ENCODE data around the gene OR10A3.

OR10A3 gene

DNA sequence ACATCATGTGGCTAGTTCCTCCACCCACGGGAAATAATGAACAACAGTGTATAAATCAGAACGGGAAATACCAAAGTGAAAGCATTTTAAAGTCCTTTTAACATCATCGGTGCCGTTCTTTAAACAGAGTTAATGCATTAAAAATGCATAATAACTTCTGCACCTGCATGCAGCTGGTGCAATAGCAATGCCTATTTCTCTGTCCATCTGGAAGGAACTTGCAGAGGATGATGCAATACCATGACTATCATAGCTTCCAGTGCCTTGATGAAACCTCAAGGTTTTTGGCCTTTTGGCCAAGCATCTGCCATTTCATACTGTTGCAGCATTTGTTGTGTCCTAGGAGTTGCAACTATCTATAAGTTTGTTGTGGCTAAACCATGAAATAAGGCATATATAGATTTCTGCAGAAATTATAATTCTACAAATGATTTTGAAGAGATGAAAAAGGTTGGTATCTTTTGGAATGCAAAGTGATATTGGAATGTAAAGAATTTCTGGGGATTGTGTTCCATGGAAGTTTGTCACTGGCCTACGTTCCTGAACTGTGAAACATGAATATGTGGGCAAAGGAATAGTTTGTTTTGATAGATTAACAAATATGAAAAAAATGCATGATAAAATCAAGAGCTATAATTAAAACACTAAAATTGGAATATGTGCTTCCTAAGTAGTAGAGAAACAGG, 35.9 kb upstream of the OR10A3 start:
- H3K4me3 ChIP-seq (ENCODE audit: low read depth, low read length): no peak overlapping the region
- TF ChIP-seq, protein P1, sequence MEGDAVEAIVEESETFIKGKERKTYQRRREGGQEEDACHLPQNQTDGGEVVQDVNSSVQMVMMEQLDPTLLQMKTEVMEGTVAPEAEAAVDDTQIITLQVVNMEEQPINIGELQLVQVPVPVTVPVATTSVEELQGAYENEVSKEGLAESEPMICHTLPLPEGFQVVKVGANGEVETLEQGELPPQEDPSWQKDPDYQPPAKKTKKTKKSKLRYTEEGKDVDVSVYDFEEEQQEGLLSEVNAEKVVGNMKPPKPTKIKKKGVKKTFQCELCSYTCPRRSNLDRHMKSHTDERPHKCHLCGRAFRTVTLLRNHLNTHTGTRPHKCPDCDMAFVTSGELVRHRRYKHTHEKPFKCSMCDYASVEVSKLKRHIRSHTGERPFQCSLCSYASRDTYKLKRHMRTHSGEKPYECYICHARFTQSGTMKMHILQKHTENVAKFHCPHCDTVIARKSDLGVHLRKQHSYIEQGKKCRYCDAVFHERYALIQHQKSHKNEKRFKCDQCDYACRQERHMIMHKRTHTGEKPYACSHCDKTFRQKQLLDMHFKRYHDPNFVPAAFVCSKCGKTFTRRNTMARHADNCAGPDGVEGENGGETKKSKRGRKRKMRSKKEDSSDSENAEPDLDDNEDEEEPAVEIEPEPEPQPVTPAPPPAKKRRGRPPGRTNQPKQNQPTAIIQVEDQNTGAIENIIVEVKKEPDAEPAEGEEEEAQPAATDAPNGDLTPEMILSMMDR (IDR thresholded peaks at IDR 0.05; ENCODE audit: control insufficient read depth, extremely low read depth, insufficient read depth): no peak
- no peak for DNase-seq (ENCODE audit: low read depth)

- DNase-seq (ENCODE audit: low read depth): no peak
- no peak overlapping the region for H3K4me3 ChIP-seq (ENCODE audit: low read depth, low read length)
- TF ChIP-seq, protein P1 (IDR thresholded peaks at IDR 0.05; ENCODE audit: control insufficient read depth, extremely low read depth, insufficient read depth): no peak
Measured at GRCh38 chr11:7974668-7975067, 33.2 kb upstream of the OR10A3 start.

DNA sequence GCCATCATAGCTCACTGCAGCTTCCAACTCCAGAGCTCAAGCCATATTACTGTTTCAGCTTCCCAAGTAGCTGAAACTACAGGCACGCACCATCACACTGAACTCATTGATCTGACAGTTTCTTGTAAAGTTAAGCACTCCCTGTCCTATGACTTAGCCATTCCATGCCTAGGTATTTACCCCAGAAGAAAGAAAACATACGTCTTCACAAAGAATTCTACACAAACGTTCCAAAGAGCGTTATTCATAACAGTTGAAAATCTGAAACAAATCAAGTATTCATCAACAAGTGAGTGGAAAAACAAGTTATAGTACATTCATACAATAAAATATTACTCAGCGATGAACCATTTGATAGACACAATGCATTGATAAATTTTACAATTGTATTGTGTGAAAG, 31.5 kb upstream of the OR10A3 start:
- DNase-seq (ENCODE audit: low read depth): no peak
- TF ChIP-seq, protein P1 (IDR thresholded peaks at IDR 0.05; ENCODE audit: control insufficient read depth, extremely low read depth, insufficient read depth): no peak
- H3K4me3 ChIP-seq (ENCODE audit: low read depth, low read length): no peak overlapping the region

DNA sequence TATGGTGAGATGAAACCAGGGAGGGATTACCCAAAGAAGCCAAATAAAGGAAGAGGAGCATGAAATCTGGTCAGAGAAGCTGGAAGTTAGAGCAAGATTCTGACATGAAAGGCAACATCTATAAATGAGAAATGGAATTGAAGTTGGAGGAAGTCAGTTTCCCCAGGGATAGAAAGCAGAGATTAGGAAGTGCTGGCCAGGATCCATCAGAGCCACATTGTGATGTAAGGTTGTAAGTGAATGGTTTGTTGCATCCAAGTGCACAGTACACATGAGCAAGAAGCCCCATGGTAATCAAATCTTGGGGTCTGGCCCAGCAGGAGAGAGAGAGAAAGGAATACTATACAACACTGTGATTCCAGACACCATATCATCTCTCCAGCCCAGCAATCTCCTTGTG, 30.3 kb upstream of the OR10A3 start:
- TF ChIP-seq, protein P1 (IDR thresholded peaks at IDR 0.05; ENCODE audit: control insufficient read depth, extremely low read depth, insufficient read depth): no peak
- no peak overlapping the region for H3K4me3 ChIP-seq (ENCODE audit: low read depth, low read length)
- DNase-seq (ENCODE audit: low read depth): no peak

- TF ChIP-seq, protein P1 (IDR thresholded peaks at IDR 0.05; ENCODE audit: control insufficient read depth, extremely low read depth, insufficient read depth): no peak
- DNase-seq (ENCODE audit: low read depth): no peak
- no peak overlapping the region for H3K4me3 ChIP-seq (ENCODE audit: low read depth, low read length)
Measured at GRCh38 chr11:7969756-7970646, 28.5 kb upstream of the OR10A3 start.

GRCh38 chr11:7968686-7969085, 27.2 kb upstream of the OR10A3 start:
- H3K4me3 ChIP-seq (ENCODE audit: low read depth, low read length): no peak overlapping the region
- DNase-seq (ENCODE audit: low read depth): no peak
- TF ChIP-seq, protein P1 (IDR thresholded peaks at IDR 0.05; ENCODE audit: control insufficient read depth, extremely low read depth, insufficient read depth): no peak

All from LNCaP clone FGC (cell line).